NB4 (cell line): ENCODE measurements around the gene RAB3B.

Experiments used
- DNase-seq: peaks from one replicate; pipeline ENCODE4 v3.0.0; 2010; ENCODE audit warnings: low read depth
- H3K4me3 ChIP-seq: one replicate; pipeline ENCODE4 v1.5.1; 2011; ENCODE audit warnings: mild to moderate bottlenecking, low read depth, low read length, moderate library complexity
- CTCF ChIP-seq: IDR thresholded peaks from one replicate; pipeline ENCODE4 v1.5.1; 2012; ENCODE audit warnings: low read depth, low read length
- MAX ChIP-seq: IDR thresholded peaks from 2 replicates; pipeline ENCODE4 v1.6.1; 2011; ENCODE audit warnings: low read depth, low read length
- MYC ChIP-seq: IDR thresholded peaks from 2 replicates; pipeline ENCODE4 v1.6.1; 2011; ENCODE audit warnings: low read depth, low read length
- POLR2A ChIP-seq: IDR thresholded peaks from 2 replicates; pipeline ENCODE4 v1.6.1; 2011; ENCODE audit warnings: mild to moderate bottlenecking; ENCODE audit not compliant: insufficient read length; ENCODE audit errors: extremely low read depth

Gene RAB3B

GRCh38 chr1:51906306-51907078 is 84.0 kb downstream of the RAB3B start:
- no peak overlapping the region for H3K4me3 ChIP-seq
- DNase-seq = no peak
- TF ChIP-seq MYC (no peak), CTCF (no peak), POLR2A (no peak), MAX (no peak)

GRCh38 chr1:51902456-51902855 is 88.0 kb downstream of the RAB3B start:
- TF ChIP-seq CTCF (no peak), MYC (no peak), MAX (no peak), POLR2A (no peak)
- no peak for DNase-seq

GRCh38 chr1:51901151-51901550 is 89.3 kb downstream of the RAB3B start:
- H3K4me3 ChIP-seq = no peak overlapping the region
- TF ChIP-seq MYC (no peak), POLR2A (no peak), MAX (no peak), CTCF (no peak)
- DNase-seq = no peak

More at GRCh38 chr1:51902456-51902855, 88.0 kb downstream of the RAB3B start:
- no peak overlapping the region for H3K4me3 ChIP-seq

- H3K4me3 ChIP-seq = no peak overlapping the region
- DNase-seq = no peak
- TF ChIP-seq POLR2A (no peak), MAX (no peak), CTCF (no peak), MYC (no peak)
Observed at GRCh38 chr1:51899022-51899421, 91.5 kb downstream of the RAB3B start.

- no peak overlapping the region for H3K4me3 ChIP-seq
- DNase-seq = no peak
- TF ChIP-seq MAX = no peak
- no peak for TF ChIP-seq MYC
- TF ChIP-seq CTCF = no peak
- no peak for TF ChIP-seq POLR2A
Observed at GRCh38 chr1:51898090-51898734, 92.3 kb downstream of the RAB3B start.
